GM23338 (cell line): ENCODE measurements around the gene KRT16. TPM values are rescaled to one million over a fixed set of nuclear protein-coding genes. Genes with fewer than 3 reads are reported as not detected.

Source experiments
- ATAC-seq: fragments of 200-7000 bp; cut with Tn5 transposase; 3 replicates; pipeline ENCODE4 v1.9.1; 2020
- DNase-seq: peaks from one replicate; pipeline ENCODE4 v3.0.0-alpha.2; 2015; ENCODE audit warnings: low spot score
- H2AFZ ChIP-seq: fragments of 200-600 bp; sonication (generic); 2 replicates; pipeline ENCODE4 v1.8.0; 2016; ENCODE audit warnings: antibody characterized with exemption, mild to moderate bottlenecking, moderate library complexity
- H3F3A ChIP-seq: fragments of 200-600 bp; sonication (generic); replicated peaks from 2 replicates; pipeline ENCODE4 v1.8.0; 2017; ENCODE audit warnings: antibody characterized with exemption, mixed run types, low read depth
- H3K27ac ChIP-seq: fragments of 200-600 bp; sonication (generic); 2 replicates; pipeline ENCODE4 v1.6.1; 2016; ENCODE audit warnings: low read depth
- H3K27me3 ChIP-seq: fragments of 200-600 bp; sonication (generic); 2 replicates; pipeline ENCODE4 v1.8.0; 2016; ENCODE audit warnings: mild to moderate bottlenecking, mixed run types, moderate library complexity; ENCODE audit not compliant: insufficient read depth
- H3K36me3 ChIP-seq: fragments of 200-600 bp; sonication (generic); 2 replicates; pipeline ENCODE4 v1.8.0; 2016; ENCODE audit warnings: mild to moderate bottlenecking; ENCODE audit not compliant: insufficient read depth
- H3K4me1 ChIP-seq: fragments of 200-600 bp; sonication (generic); 2 replicates; pipeline ENCODE4 v1.8.0; 2016; ENCODE audit warnings: mild to moderate bottlenecking, moderate library complexity; ENCODE audit not compliant: insufficient read depth
- H3K4me2 ChIP-seq: fragments of 200-600 bp; sonication (generic); 2 replicates; pipeline ENCODE4 v1.7.1; 2017; ENCODE audit warnings: mixed run types
- H3K4me3 ChIP-seq: fragments of 200-600 bp; sonication (generic); 2 replicates; pipeline ENCODE4 v1.6.1; 2016; ENCODE audit warnings: mixed run types
- H3K79me2 ChIP-seq: fragments of 200-600 bp; sonication (generic); replicated peaks from 2 replicates; pipeline ENCODE4 v1.8.0; 2017; ENCODE audit warnings: mild to moderate bottlenecking; ENCODE audit not compliant: insufficient read depth
- H3K9me2 ChIP-seq: fragments of 200-600 bp; sonication (generic); 2 replicates; pipeline ENCODE4 v1.8.0; 2017; ENCODE audit not compliant: insufficient read depth
- H4K20me1 ChIP-seq: fragments of 200-600 bp; sonication (generic); replicated peaks from 2 replicates; pipeline ENCODE4 v1.8.0; 2017; ENCODE audit warnings: mild to moderate bottlenecking; ENCODE audit not compliant: insufficient read depth
- H3K27ac Mint-ChIP-seq: 2 replicates; pipeline ENCODE4 v1.8.0; 2020; ENCODE audit warnings: inconsistent platforms, mild to moderate bottlenecking, moderate library complexity, mixed read lengths
- H3K27me3 Mint-ChIP-seq: 3 replicates; pipeline ENCODE4 v1.8.0; 2022; ENCODE audit warnings: low read depth, mild to moderate bottlenecking, moderate library complexity, mixed read lengths, inconsistent platforms; ENCODE audit not compliant: insufficient read depth, poor library complexity
- H3K36me3 Mint-ChIP-seq: 3 replicates; pipeline ENCODE4 v1.8.0; 2021; ENCODE audit warnings: low read depth, mild to moderate bottlenecking, inconsistent platforms, moderate library complexity, mixed read lengths
- H3K4me1 Mint-ChIP-seq: 3 replicates; pipeline ENCODE4 v1.8.0; 2020; ENCODE audit warnings: mild to moderate bottlenecking, inconsistent platforms, mixed read lengths
- H3K4me3 Mint-ChIP-seq: 3 replicates; pipeline ENCODE4 v1.8.0; 2021; ENCODE audit warnings: moderate library complexity, mild to moderate bottlenecking, inconsistent platforms, mixed read lengths
- H3K9me3 Mint-ChIP-seq: 3 replicates; pipeline ENCODE4 v1.8.0; 2020; ENCODE audit warnings: moderate library complexity, mild to moderate bottlenecking, inconsistent platforms, mixed read lengths
- CREB1 ChIP-seq: fragments of 250-450 bp; sonication (Bioruptor Pico); IDR thresholded peaks from 2 replicates; pipeline ENCODE4 v1.5.0; 2020; ENCODE audit warnings: low read depth, mild to moderate bottlenecking, moderate library complexity
- EZH2phosphoT487 ChIP-seq: fragments of 200-600 bp; sonication (generic); IDR thresholded peaks from one replicate; pipeline ENCODE4 v1.8.1; 2018; ENCODE audit warnings: antibody characterized with exemption; ENCODE audit not compliant: unreplicated experiment
- JUNB ChIP-seq: IDR thresholded peaks from one replicate; pipeline ENCODE4 v1.6.1; 2016; ENCODE audit warnings: antibody characterized with exemption; ENCODE audit not compliant: unreplicated experiment
- NANOG ChIP-seq: IDR thresholded peaks from 2 replicates; pipeline ENCODE4 v1.6.1; 2016; ENCODE audit warnings: antibody characterized with exemption, borderline replicate concordance
- STAT1 ChIP-seq: IDR thresholded peaks from one replicate; pipeline ENCODE4 v1.6.1; 2016; ENCODE audit warnings: antibody characterized with exemption; ENCODE audit not compliant: unreplicated experiment
- ZNF114 ChIP-seq: fragments of 250-450 bp; sonication (Bioruptor Pico); IDR thresholded peaks from 2 replicates; pipeline ENCODE4 v1.5.0; 2020; ENCODE audit warnings: mild to moderate bottlenecking, moderate library complexity
- polyA plus RNA-seq: library from polyadenylated mRNA; unstranded; fragments of >200 nt; fragmentation: Nextera tagmentation; extraction: Ambion mirVana; gene quantifications from 2 replicates; pipeline ENCODE4 v1.2.1, GENCODE V29; 2016
- total RNA-seq: library from RNA; depleted of rRNA; stranded (reverse); fragments of >200 nt; shearing (Covaris generic); gene quantifications from 2 replicates; pipeline ENCODE4 v1.2.3, GENCODE V29; 2014
- TF ChIP-seq, protein P1 (sequence below): IDR thresholded peaks from one replicate; pipeline ENCODE4 v1.6.1; 2018; ENCODE audit warnings: antibody characterized with exemption; ENCODE audit not compliant: unreplicated experiment
- TF ChIP-seq, protein P2 (sequence below): IDR thresholded peaks from 2 replicates; pipeline ENCODE4 v1.6.1; 2016; ENCODE audit warnings: antibody characterized with exemption
- TF ChIP-seq, protein P3 (sequence below): fragments of 250-450 bp; sonication (Bioruptor Pico); IDR thresholded peaks from 2 replicates; pipeline ENCODE4 v1.5.0; 2020; ENCODE audit warnings: mild to moderate bottlenecking, moderate library complexity

KRT16 gene
- total and polyA plus RNA-seq, 2 experiments from 2014 or later: not detected

DNA sequence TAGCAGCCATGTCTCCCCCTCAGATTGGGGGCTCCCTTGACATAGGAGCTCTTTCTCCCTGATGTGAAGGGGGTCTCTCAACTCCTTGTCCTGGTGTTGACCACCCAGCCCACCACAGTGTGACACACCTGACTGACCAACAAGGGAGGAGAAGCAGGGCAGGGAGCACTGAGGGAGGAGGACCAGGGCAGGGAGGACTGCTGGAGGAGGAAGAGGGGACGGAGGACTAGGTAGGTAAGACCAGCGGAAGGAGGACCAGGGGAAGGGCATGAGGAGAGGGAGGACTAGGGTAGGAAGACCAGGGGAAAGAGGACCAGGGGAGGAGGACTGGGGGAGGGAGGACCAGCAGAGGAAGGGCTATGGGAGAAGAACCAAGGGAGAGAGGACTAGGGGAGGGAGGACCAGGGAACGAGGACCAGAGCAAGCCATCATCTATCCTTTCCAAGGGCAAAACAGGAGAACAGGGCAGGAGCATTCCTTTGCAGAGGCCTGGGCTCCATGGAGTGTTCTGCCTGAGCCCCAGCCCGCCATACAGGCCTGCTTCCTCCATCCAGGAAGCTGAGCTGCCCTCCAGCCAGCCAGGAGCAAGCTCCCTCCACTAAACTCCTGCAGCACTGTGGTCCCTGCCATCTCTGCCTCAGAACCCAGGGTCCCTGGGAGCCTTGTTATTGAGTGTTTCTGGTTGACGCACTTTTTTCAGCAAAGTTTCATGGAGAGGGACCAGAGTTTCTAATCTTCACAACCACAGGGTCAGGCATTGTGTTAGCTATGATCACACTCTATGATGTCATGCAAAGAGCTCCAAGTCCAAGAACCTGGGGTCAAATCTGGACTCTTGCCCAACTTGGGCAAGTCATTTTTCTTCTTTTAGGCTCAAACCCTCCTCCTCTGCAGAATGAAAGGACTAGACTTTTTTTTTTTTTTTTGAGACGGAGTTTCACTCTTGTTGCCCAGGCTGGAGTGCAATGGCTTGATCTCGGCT is 27.2 kb upstream of the KRT16 start (continued):
- TF ChIP-seq, protein P1, sequence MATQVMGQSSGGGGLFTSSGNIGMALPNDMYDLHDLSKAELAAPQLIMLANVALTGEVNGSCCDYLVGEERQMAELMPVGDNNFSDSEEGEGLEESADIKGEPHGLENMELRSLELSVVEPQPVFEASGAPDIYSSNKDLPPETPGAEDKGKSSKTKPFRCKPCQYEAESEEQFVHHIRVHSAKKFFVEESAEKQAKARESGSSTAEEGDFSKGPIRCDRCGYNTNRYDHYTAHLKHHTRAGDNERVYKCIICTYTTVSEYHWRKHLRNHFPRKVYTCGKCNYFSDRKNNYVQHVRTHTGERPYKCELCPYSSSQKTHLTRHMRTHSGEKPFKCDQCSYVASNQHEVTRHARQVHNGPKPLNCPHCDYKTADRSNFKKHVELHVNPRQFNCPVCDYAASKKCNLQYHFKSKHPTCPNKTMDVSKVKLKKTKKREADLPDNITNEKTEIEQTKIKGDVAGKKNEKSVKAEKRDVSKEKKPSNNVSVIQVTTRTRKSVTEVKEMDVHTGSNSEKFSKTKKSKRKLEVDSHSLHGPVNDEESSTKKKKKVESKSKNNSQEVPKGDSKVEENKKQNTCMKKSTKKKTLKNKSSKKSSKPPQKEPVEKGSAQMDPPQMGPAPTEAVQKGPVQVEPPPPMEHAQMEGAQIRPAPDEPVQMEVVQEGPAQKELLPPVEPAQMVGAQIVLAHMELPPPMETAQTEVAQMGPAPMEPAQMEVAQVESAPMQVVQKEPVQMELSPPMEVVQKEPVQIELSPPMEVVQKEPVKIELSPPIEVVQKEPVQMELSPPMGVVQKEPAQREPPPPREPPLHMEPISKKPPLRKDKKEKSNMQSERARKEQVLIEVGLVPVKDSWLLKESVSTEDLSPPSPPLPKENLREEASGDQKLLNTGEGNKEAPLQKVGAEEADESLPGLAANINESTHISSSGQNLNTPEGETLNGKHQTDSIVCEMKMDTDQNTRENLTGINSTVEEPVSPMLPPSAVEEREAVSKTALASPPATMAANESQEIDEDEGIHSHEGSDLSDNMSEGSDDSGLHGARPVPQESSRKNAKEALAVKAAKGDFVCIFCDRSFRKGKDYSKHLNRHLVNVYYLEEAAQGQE: no peak

DNA sequence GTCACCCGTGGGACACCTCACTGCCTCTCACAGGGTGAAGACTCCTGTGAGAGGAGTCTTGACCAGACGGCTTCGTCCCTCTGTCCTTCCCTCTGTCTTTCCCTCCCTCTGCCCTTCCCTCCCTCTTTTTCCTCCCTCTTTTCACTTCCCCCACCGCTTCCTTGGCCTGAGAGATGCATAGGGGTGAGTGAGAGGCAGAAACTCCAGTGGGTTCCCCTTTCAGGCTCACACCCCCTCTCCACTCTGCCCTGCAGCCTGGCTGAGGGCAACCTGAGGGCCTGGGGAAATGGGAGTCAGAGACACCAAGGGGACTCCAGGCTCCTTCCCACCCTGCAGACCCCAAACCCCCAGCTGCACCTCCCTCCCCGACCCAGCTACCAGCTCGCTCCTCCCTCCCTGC is 26.4 kb upstream of the KRT16 start:
- no peaks in the 10 kb centered on the region for H4K20me1 ChIP-seq
- no peak overlapping the region for H3K4me3 ChIP-seq
- H3K27me3 Mint-ChIP-seq: peaks cover 12% of the 10 kb centered on the region
- no peaks in the 10 kb centered on the region for H3F3A ChIP-seq
- no peak overlapping the region for H3K27ac ChIP-seq
- H3K4me1 Mint-ChIP-seq: peaks cover 11% of the 10 kb centered on the region
- DNase-seq: no peak
- ATAC-seq: no peak
- no peak overlapping the region for H3K4me2 ChIP-seq
- no peaks in the 10 kb centered on the region for H3K9me3 Mint-ChIP-seq
- H2AFZ ChIP-seq: peak overlapping the region; percentile 18; the same call in 1 of the 2 replicates
- H3K36me3 Mint-ChIP-seq: no peaks in the 10 kb centered on the region
- H3K79me2 ChIP-seq: no peaks in the 10 kb centered on the region
- H3K9me2 ChIP-seq: no peaks in the 10 kb centered on the region
- no peak overlapping the region for H3K4me3 Mint-ChIP-seq
- H3K27ac Mint-ChIP-seq: no peak overlapping the region
- no peaks in the 10 kb centered on the region for H3K36me3 ChIP-seq
- H3K4me1 ChIP-seq: 0 out of 2 replicates have a peak, but pooled peaks cover 10% of the 10 kb centered on the region
- no peaks in the 10 kb centered on the region for H3K27me3 ChIP-seq
- no peak for TF ChIP-seq NANOG
- TF ChIP-seq, protein P2, sequence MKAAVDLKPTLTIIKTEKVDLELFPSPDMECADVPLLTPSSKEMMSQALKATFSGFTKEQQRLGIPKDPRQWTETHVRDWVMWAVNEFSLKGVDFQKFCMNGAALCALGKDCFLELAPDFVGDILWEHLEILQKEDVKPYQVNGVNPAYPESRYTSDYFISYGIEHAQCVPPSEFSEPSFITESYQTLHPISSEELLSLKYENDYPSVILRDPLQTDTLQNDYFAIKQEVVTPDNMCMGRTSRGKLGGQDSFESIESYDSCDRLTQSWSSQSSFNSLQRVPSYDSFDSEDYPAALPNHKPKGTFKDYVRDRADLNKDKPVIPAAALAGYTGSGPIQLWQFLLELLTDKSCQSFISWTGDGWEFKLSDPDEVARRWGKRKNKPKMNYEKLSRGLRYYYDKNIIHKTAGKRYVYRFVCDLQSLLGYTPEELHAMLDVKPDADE: no peak
- TF ChIP-seq CREB1: no peak
- TF ChIP-seq ZNF114 (CRISPR knock-in tag): no peak
- no peak for TF ChIP-seq EZH2phosphoT487
- TF ChIP-seq, protein P3, sequence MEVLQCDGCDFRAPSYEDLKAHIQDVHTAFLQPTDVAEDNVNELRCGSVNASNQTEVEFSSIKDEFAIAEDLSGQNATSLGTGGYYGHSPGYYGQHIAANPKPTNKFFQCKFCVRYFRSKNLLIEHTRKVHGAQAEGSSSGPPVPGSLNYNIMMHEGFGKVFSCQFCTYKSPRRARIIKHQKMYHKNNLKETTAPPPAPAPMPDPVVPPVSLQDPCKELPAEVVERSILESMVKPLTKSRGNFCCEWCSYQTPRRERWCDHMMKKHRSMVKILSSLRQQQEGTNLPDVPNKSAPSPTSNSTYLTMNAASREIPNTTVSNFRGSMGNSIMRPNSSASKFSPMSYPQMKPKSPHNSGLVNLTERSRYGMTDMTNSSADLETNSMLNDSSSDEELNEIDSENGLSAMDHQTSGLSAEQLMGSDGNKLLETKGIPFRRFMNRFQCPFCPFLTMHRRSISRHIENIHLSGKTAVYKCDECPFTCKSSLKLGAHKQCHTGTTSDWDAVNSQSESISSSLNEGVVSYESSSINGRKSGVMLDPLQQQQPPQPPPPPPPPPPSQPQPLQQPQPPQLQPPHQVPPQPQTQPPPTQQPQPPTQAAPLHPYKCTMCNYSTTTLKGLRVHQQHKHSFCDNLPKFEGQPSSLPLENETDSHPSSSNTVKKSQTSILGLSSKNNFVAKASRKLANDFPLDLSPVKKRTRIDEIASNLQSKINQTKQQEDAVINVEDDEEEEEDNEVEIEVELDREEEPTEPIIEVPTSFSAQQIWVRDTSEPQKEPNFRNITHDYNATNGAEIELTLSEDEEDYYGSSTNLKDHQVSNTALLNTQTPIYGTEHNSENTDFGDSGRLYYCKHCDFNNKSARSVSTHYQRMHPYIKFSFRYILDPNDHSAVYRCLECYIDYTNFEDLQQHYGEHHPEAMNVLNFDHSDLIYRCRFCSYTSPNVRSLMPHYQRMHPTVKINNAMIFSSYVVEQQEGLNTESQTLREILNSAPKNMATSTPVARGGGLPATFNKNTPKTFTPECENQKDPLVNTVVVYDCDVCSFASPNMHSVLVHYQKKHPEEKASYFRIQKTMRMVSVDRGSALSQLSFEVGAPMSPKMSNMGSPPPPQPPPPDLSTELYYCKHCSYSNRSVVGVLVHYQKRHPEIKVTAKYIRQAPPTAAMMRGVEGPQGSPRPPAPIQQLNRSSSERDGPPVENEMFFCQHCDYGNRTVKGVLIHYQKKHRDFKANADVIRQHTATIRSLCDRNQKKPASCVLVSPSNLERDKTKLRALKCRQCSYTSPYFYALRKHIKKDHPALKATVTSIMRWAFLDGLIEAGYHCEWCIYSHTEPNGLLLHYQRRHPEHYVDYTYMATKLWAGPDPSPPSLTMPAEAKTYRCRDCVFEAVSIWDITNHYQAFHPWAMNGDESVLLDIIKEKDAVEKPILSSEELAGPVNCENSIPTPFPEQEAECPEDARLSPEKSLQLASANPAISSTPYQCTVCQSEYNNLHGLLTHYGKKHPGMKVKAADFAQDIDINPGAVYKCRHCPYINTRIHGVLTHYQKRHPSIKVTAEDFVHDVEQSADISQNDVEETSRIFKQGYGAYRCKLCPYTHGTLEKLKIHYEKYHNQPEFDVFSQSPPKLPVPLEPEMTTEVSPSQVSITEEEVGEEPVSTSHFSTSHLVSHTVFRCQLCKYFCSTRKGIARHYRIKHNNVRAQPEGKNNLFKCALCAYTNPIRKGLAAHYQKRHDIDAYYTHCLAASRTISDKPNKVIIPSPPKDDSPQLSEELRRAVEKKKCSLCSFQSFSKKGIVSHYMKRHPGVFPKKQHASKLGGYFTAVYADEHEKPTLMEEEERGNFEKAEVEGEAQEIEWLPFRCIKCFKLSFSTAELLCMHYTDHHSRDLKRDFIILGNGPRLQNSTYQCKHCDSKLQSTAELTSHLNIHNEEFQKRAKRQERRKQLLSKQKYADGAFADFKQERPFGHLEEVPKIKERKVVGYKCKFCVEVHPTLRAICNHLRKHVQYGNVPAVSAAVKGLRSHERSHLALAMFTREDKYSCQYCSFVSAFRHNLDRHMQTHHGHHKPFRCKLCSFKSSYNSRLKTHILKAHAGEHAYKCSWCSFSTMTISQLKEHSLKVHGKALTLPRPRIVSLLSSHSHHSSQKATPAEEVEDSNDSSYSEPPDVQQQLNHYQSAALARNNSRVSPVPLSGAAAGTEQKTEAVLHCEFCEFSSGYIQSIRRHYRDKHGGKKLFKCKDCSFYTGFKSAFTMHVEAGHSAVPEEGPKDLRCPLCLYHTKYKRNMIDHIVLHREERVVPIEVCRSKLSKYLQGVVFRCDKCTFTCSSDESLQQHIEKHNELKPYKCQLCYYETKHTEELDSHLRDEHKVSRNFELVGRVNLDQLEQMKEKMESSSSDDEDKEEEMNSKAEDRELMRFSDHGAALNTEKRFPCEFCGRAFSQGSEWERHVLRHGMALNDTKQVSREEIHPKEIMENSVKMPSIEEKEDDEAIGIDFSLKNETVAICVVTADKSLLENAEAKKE (CRISPR knock-in tag): no peak
- no peak for TF ChIP-seq STAT1
- TF ChIP-seq, protein P1: no peak
- no peak for TF ChIP-seq JUNB
